T-helper 1 cell treated with Interleukin-12 subunit alpha and Interleukin-12 subunit beta and Interleukin-4 antibody, amounts not matched to agents 30 μg/mL and 1 μg/mL, for 36 hours (primary cell): ENCODE measurements around the gene ING1.
"Not testable (repeated sequence)": the region's sequence is repeated elsewhere in the genome, so short reads cannot be mapped to it uniquely, and the experiment has no call there.

Source experiments
- H3K27ac Mint-ChIP-seq: one replicate; pipeline ENCODE4 v1.8.0; 2021; ENCODE audit warnings: mild to moderate bottlenecking, mixed read lengths
- H3K27me3 Mint-ChIP-seq: one replicate; pipeline ENCODE4 v1.8.0; 2021; ENCODE audit warnings: low read depth, mixed read lengths
- H3K36me3 Mint-ChIP-seq: one replicate; pipeline ENCODE4 v1.8.0; 2021; ENCODE audit warnings: low read depth, mixed read lengths
- H3K4me1 Mint-ChIP-seq: one replicate; pipeline ENCODE4 v1.8.0; 2021; ENCODE audit warnings: low read depth, mixed read lengths
- H3K4me3 Mint-ChIP-seq: one replicate; pipeline ENCODE4 v1.8.0; 2021; ENCODE audit warnings: mild to moderate bottlenecking, moderate library complexity, mixed read lengths
- H3K9me3 Mint-ChIP-seq: one replicate; pipeline ENCODE4 v1.8.0; 2021; ENCODE audit warnings: mixed read lengths

The ING1 gene

GRCh38 chr13:110713642-110713952, at the start of gene ING1:
TSS of gene ING1 (plus strand) at chr13:110713700. CDS start at chr13:110714150, 450 bp downstream.
- H3K27ac Mint-ChIP-seq, result peak within 1 kb of the TSS; percentile 96
- no peaks in the 10 kb centered on the region for H3K9me3 Mint-ChIP-seq
- H3K4me1 Mint-ChIP-seq, result peaks cover 15% of the 10 kb centered on the region
- H3K27me3 Mint-ChIP-seq, result no peaks in the 10 kb centered on the region
- peak within 1 kb of the TSS; percentile 91 for H3K4me3 Mint-ChIP-seq
- no peaks in the 10 kb centered on the region for H3K36me3 Mint-ChIP-seq

GRCh38 chr13:110664041-110664440, 49.5 kb upstream of the ING1 start:
- H3K4me3 Mint-ChIP-seq, result no peak overlapping the region
- peaks cover 2% of the 10 kb centered on the region for H3K4me1 Mint-ChIP-seq
- H3K36me3 Mint-ChIP-seq, result peaks cover 43% of the 10 kb centered on the region
- H3K9me3 Mint-ChIP-seq, result peaks cover 7% of the 10 kb centered on the region
- H3K27me3 Mint-ChIP-seq, result no peaks in the 10 kb centered on the region
- no peak overlapping the region for H3K27ac Mint-ChIP-seq

GRCh38 chr13:110664673-110665072, 48.8 kb upstream of the ING1 start:
- peaks cover 7% of the 10 kb centered on the region for H3K9me3 Mint-ChIP-seq
- peaks cover 44% of the 10 kb centered on the region for H3K36me3 Mint-ChIP-seq
- H3K4me1 Mint-ChIP-seq, result peaks cover 4% of the 10 kb centered on the region
- no peak overlapping the region for H3K27ac Mint-ChIP-seq
- no peak overlapping the region for H3K4me3 Mint-ChIP-seq
- no peaks in the 10 kb centered on the region for H3K27me3 Mint-ChIP-seq

- Mint-ChIP-seq H3K27ac (no peak overlapping the region), H3K4me3 (no peak overlapping the region), H3K27me3 (no peaks in the 10 kb centered on the region), H3K9me3 (peaks cover 3% of the 10 kb centered on the region), H3K4me1 (peaks cover 6% of the 10 kb centered on the region), H3K36me3 (peaks cover 40% of the 10 kb centered on the region)
These were observed 47.8 kb upstream of the ING1 start for GRCh38 chr13:110665491-110666254.

GRCh38 chr13:110666255-110666533, 47.3 kb upstream of the ING1 start:
- H3K27ac Mint-ChIP-seq, result no peak overlapping the region
- no peaks in the 10 kb centered on the region for H3K27me3 Mint-ChIP-seq
- H3K4me3 Mint-ChIP-seq, result no peak overlapping the region
- peaks cover 41% of the 10 kb centered on the region for H3K36me3 Mint-ChIP-seq
- H3K4me1 Mint-ChIP-seq, result peaks cover 8% of the 10 kb centered on the region
- peaks cover 3% of the 10 kb centered on the region for H3K9me3 Mint-ChIP-seq

GRCh38 chr13:110669036-110669435, 44.5 kb upstream of the ING1 start:
- Mint-ChIP-seq H3K4me1 (peaks cover 13% of the 10 kb centered on the region), H3K36me3 (peaks cover 36% of the 10 kb centered on the region), H3K9me3 (no peaks in the 10 kb centered on the region), H3K4me3 (no peak overlapping the region), H3K27ac (no peak overlapping the region), H3K27me3 (no peaks in the 10 kb centered on the region)

- H3K9me3 Mint-ChIP-seq, H3K27ac Mint-ChIP-seq, H3K4me3 Mint-ChIP-seq, H3K27me3 Mint-ChIP-seq: not testable (repeated sequence)
- Mint-ChIP-seq H3K4me1 (peaks cover 13% of the 10 kb centered on the region), H3K36me3 (peaks cover 42% of the 10 kb centered on the region)
These were observed 43.7 kb upstream of the ING1 start for GRCh38 chr13:110669814-110670213.

- Mint-ChIP-seq H3K36me3 (peaks cover 59% of the 10 kb centered on the region), H3K9me3 (no peaks in the 10 kb centered on the region), H3K27ac (no peak overlapping the region), H3K4me1 (peaks cover 2% of the 10 kb centered on the region), H3K27me3 (no peaks in the 10 kb centered on the region), H3K4me3 (no peak overlapping the region)
These were observed 36.6 kb upstream of the ING1 start for GRCh38 chr13:110676595-110677587.

- Mint-ChIP-seq H3K9me3 (no peaks in the 10 kb centered on the region), H3K36me3 (peaks cover 53% of the 10 kb centered on the region), H3K4me1 (no peaks in the 10 kb centered on the region), H3K4me3 (no peak overlapping the region), H3K27me3 (no peaks in the 10 kb centered on the region), H3K27ac (no peak overlapping the region)
These were observed 35.6 kb upstream of the ING1 start for GRCh38 chr13:110677731-110678545.

- Mint-ChIP-seq H3K9me3 (no peaks in the 10 kb centered on the region), H3K4me1 (no peaks in the 10 kb centered on the region), H3K27ac (no peak overlapping the region), H3K4me3 (no peak overlapping the region), H3K36me3 (peaks cover 37% of the 10 kb centered on the region), H3K27me3 (no peaks in the 10 kb centered on the region)
These were observed 32.6 kb upstream of the ING1 start for GRCh38 chr13:110680852-110681251.

GRCh38 chr13:110681868-110682550, 31.5 kb upstream of the ING1 start:
- peaks cover 28% of the 10 kb centered on the region for H3K36me3 Mint-ChIP-seq

GRCh38 chr13:110682746-110683145, 30.8 kb upstream of the ING1 start:
- H3K4me1 Mint-ChIP-seq, result no peaks in the 10 kb centered on the region
- no peaks in the 10 kb centered on the region for H3K27me3 Mint-ChIP-seq
- H3K9me3 Mint-ChIP-seq, result no peaks in the 10 kb centered on the region
- H3K27ac Mint-ChIP-seq, result no peak overlapping the region
- H3K4me3 Mint-ChIP-seq, result no peak overlapping the region
- peaks cover 27% of the 10 kb centered on the region for H3K36me3 Mint-ChIP-seq

More at GRCh38 chr13:110681868-110682550, 31.5 kb upstream of the ING1 start:
- Mint-ChIP-seq H3K4me3 (no peak overlapping the region), H3K27me3 (no peaks in the 10 kb centered on the region), H3K4me1 (no peaks in the 10 kb centered on the region), H3K27ac (no peak overlapping the region), H3K9me3 (no peaks in the 10 kb centered on the region)

GRCh38 chr13:110683203-110683883, 30.2 kb upstream of the ING1 start:
- Mint-ChIP-seq H3K4me3 (no peak overlapping the region), H3K36me3 (peaks cover 22% of the 10 kb centered on the region), H3K27ac (no peak overlapping the region), H3K9me3 (no peaks in the 10 kb centered on the region), H3K27me3 (no peaks in the 10 kb centered on the region), H3K4me1 (no peaks in the 10 kb centered on the region)
